Colonic mucosa (tissue), 4 donors: ENCODE results near the gene SOSTDC1. TPM values are rescaled to one million over a fixed set of nuclear protein-coding genes. Genes with fewer than 3 reads are reported as not detected.
"Not testable (repeated sequence)": the region's sequence is repeated elsewhere in the genome, so short reads cannot be mapped to it uniquely, and the experiment has no call there.

Experiments used
- DNase-seq: peaks from one replicate; pipeline ENCODE4 v3.0.0-alpha.2; 2020
- H3K27ac ChIP-seq: fragments of 200-600 bp; one replicate; pipeline ENCODE4 v1.8.0; 2021
- H3K27me3 ChIP-seq: fragments of 200-600 bp; one replicate; pipeline ENCODE4 v1.8.0; 2021
- H3K36me3 ChIP-seq: fragments of 200-600 bp; one replicate; pipeline ENCODE4 v1.8.0; 2021
- H3K4me1 ChIP-seq: fragments of 200-600 bp; one replicate; pipeline ENCODE4 v1.8.0; 2021; ENCODE audit warnings: mild to moderate bottlenecking
- H3K4me3 ChIP-seq: fragments of 200-600 bp; one replicate; pipeline ENCODE4 v1.8.0; 2021
- H3K9ac ChIP-seq, 2 donors: one replicate each; pipeline ENCODE4 v1.7.0; 2013; ENCODE audit warnings: control low read depth in 2 of 2, low read depth in 2 of 2, low read length in 2 of 2
- H3K9me3 ChIP-seq: fragments of 200-600 bp; one replicate; pipeline ENCODE4 v1.8.0; 2021
- CTCF ChIP-seq: fragments of 200-600 bp; IDR thresholded peaks from one replicate; pipeline ENCODE4 v1.8.0; 2022; ENCODE audit warnings: antibody characterized with exemption, mild to moderate bottlenecking
- intact Hi-C: fragments of 100-400 bp; cut with DNase I; formaldehyde crosslinking; loops from one replicate; pipeline ENCODE4 v1.14.1; 2022
- total RNA-seq, 2 donors: library from RNA; stranded (reverse); fragmentation: NEBNext Ultra II Directional in 1 of 2; extraction: Animal tissue kit (Norgen Biotek cat#: 25700) in 1 of 2; gene quantifications; one replicate each; pipeline ENCODE4 v1.2.1, GENCODE V29; 2021
- donor health status: healthy.
- donor health status: DM: no; HTN: no; CAD: no.
- donor health status: DM: no; HTN: no; CAD: no.

The SOSTDC1 gene
- total RNA-seq, 2 donors from 2014 or later, result 4.7 to 7.2 TPM

GRCh38 chr7:16446508-16446907 lies 19.0 kb downstream of the SOSTDC1 start:
- no peak for TF ChIP-seq CTCF
- no peak overlapping the region for H3K9ac ChIP-seq
- intact Hi-C loops, result no loop called here
- H3K9me3 ChIP-seq, result no peaks in the 10 kb centered on the region
- no peaks in the 10 kb centered on the region for H3K36me3 ChIP-seq
- DNase-seq, result no peak
- H3K4me3 ChIP-seq, result no peak overlapping the region
- no peaks in the 10 kb centered on the region for H3K4me1 ChIP-seq
- no peak overlapping the region for H3K27ac ChIP-seq
- H3K27me3 ChIP-seq, result no peaks in the 10 kb centered on the region

GRCh38 chr7:16443871-16444270 lies 21.7 kb downstream of the SOSTDC1 start:
- H3K27me3 ChIP-seq, H3K36me3 ChIP-seq, H3K27ac ChIP-seq, intact Hi-C loops, H3K4me3 ChIP-seq, H3K9ac ChIP-seq, DNase-seq, H3K4me1 ChIP-seq, H3K9me3 ChIP-seq: not testable (repeated sequence)

- intact Hi-C loops, result no loop called here
- TF ChIP-seq CTCF, result no peak
- H3K36me3 ChIP-seq, result no peaks in the 10 kb centered on the region
- DNase-seq, result no peak
- H3K4me1 ChIP-seq, result no peaks in the 10 kb centered on the region
- H3K27me3 ChIP-seq, result no peaks in the 10 kb centered on the region
- H3K9ac ChIP-seq, result no peak overlapping the region
- no peak overlapping the region for H3K4me3 ChIP-seq
- no peak overlapping the region for H3K27ac ChIP-seq
- H3K9me3 ChIP-seq, result no peaks in the 10 kb centered on the region
Observed at GRCh38 chr7:16438988-16439387, 26.6 kb downstream of the SOSTDC1 start.

- intact Hi-C loops, result no loop called here
Observed at GRCh38 chr7:16436306-16436705, 29.2 kb downstream of the SOSTDC1 start.

GRCh38 chr7:16433568-16434122 lies 31.9 kb downstream of the SOSTDC1 start:
- no peak for TF ChIP-seq CTCF
- Histone ChIP-seq H3K9ac (no peak overlapping the region), H3K36me3 (no peaks in the 10 kb centered on the region), H3K27ac (no peak overlapping the region), H3K4me3 (no peak overlapping the region), H3K4me1 (no peaks in the 10 kb centered on the region), H3K9me3 (no peaks in the 10 kb centered on the region), H3K27me3 (no peaks in the 10 kb centered on the region)
- no peak for DNase-seq
- intact Hi-C loops, result loop anchor here (5.0 kb wide), 1 partner anchor 129 kb away; no protein-coding TSS in a partner anchor

More at GRCh38 chr7:16436306-16436705, 29.2 kb downstream of the SOSTDC1 start:
- Histone ChIP-seq H3K4me3 (no peak overlapping the region), H3K4me1 (no peaks in the 10 kb centered on the region), H3K9ac (no peak overlapping the region), H3K27me3 (no peaks in the 10 kb centered on the region), H3K27ac (no peak overlapping the region), H3K9me3 (no peaks in the 10 kb centered on the region), H3K36me3 (no peaks in the 10 kb centered on the region)
- no peak for TF ChIP-seq CTCF
- no peak for DNase-seq

GRCh38 chr7:16432425-16432731 lies 33.2 kb downstream of the SOSTDC1 start:
- Histone ChIP-seq H3K9me3 (no peaks in the 10 kb centered on the region), H3K9ac (no peak overlapping the region), H3K27ac (no peak overlapping the region), H3K4me3 (no peak overlapping the region), H3K4me1 (no peaks in the 10 kb centered on the region), H3K27me3 (no peaks in the 10 kb centered on the region), H3K36me3 (no peaks in the 10 kb centered on the region)
- no peak for DNase-seq
- intact Hi-C loops, result loop anchor here (5.0 kb wide), 1 partner anchor 130 kb away; no protein-coding TSS in a partner anchor
- no peak for TF ChIP-seq CTCF
